H1 (cell line): Measurements from ENCODE around the gene TBX2. TPM values are rescaled to one million over a fixed set of nuclear protein-coding genes. Genes with fewer than 3 reads are reported as not detected.

Experiments used
- CTCF ChIA-PET: fragments of 300-600 bp; sonication (Branson Sonifier 250); formaldehyde crosslinking; loops from one replicate; lab custom pipeline; 2021; ENCODE audit not compliant: partially characterized antibody; lab: Charles Lee
- POLR2A ChIA-PET: fragments of 300-600 bp; sonication (Branson Sonifier 250); formaldehyde crosslinking; loops from one replicate; lab custom pipeline; 2021; ENCODE audit warnings: inconsistent platforms; ENCODE audit not compliant: partially characterized antibody; lab: Charles Lee
- DNase-seq, 2 experiments: peaks; one replicate each; pipeline versions ENCODE4 v3.0.0 to v3.0.0-alpha.2; 2010 to 2022; ENCODE audit warnings: low spot score in 2 of 2, low read depth in 1 of 2, mixed read lengths in 1 of 2
- FAIRE-seq: peaks from 2 replicates; lab custom pipeline; 2011; peaks lifted over from hg19 to GRCh38; lab: Jason Lieb, UNC
- H2AFZ ChIP-seq: 2 replicates; pipeline ENCODE4 v1.8.1; 2012; ENCODE audit warnings: low read length, inconsistent platforms
- H2AK5ac ChIP-seq: 2 replicates; pipeline ENCODE4 v1.6.1; 2013; ENCODE audit warnings: low read depth, low read length
- H2BK120ac ChIP-seq: replicated peaks from 2 replicates; pipeline ENCODE3; 2013; ENCODE audit warnings: low read depth, low read length, inconsistent platforms
- H2BK12ac ChIP-seq: 2 replicates; pipeline ENCODE4 v1.6.1; 2013; ENCODE audit warnings: low read depth, low read length
- H2BK15ac ChIP-seq: 2 replicates; pipeline ENCODE4 v1.6.1; 2013; ENCODE audit warnings: low read length
- H2BK20ac ChIP-seq: 2 replicates; pipeline ENCODE4 v1.6.1; 2013; ENCODE audit warnings: low read length
- H2BK5ac ChIP-seq: 2 replicates; pipeline ENCODE4 v1.6.1; 2013; ENCODE audit warnings: low read depth, low read length
- H3K14ac ChIP-seq: 2 replicates; pipeline ENCODE4 v1.6.1; 2013; ENCODE audit warnings: inconsistent platforms; ENCODE audit not compliant: insufficient read length
- H3K18ac ChIP-seq: 2 replicates; pipeline ENCODE4 v1.6.1; 2013; ENCODE audit warnings: low read length; ENCODE audit errors: extremely low read depth
- H3K23ac ChIP-seq: 2 replicates; pipeline ENCODE4 v1.6.1; 2013; ENCODE audit warnings: inconsistent platforms; ENCODE audit not compliant: insufficient read length
- H3K23me2 ChIP-seq: 2 replicates; pipeline ENCODE4 v1.6.1; 2013; ENCODE audit warnings: low read depth, low read length
- H3K27ac ChIP-seq: 2 replicates; pipeline ENCODE4 v1.6.1; 2011; ENCODE audit warnings: low read depth, low read length, inconsistent platforms
- H3K27me3 ChIP-seq, 4 experiments: replicated peaks in 1 of 4; 1 replicate in 1 of 4; 2 replicates in 3 of 4; pipeline versions ENCODE4 v1.6.1 to v1.8.1; 2011 to 2013; ENCODE audit warnings: low read length in 3 of 4, mild to moderate bottlenecking in 3 of 4, inconsistent platforms in 2 of 4, mixed read lengths in 2 of 4, moderate library complexity in 1 of 4; ENCODE audit not compliant: control insufficient read depth in 3 of 4, insufficient read depth in 3 of 4; ENCODE audit errors: extremely low read depth in 1 of 4
- H3K36me3 ChIP-seq, 4 experiments: 2 replicates each; pipeline versions ENCODE4 v1.6.1 to v1.8.1; 2011 to 2013; ENCODE audit warnings: mild to moderate bottlenecking in 4 of 4, low read length in 3 of 4, moderate library complexity in 2 of 4, control low read depth in 1 of 4, inconsistent platforms in 1 of 4; ENCODE audit not compliant: insufficient read depth in 4 of 4, control insufficient read depth in 2 of 4
- H3K4ac ChIP-seq: replicated peaks from 2 replicates; pipeline ENCODE3; 2013; ENCODE audit warnings: low read length, low read depth, mixed read lengths, inconsistent platforms; ENCODE audit not compliant: insufficient read length
- H3K4me1 ChIP-seq, 4 experiments: replicated peaks in 1 of 4; 1 replicate in 1 of 4; 2 replicates in 3 of 4; pipeline versions ENCODE4 v1.6.1 to v1.8.1; 2011 to 2013; ENCODE audit warnings: low read length in 3 of 4, inconsistent platforms in 2 of 4, mixed read lengths in 1 of 4; ENCODE audit not compliant: insufficient read depth in 4 of 4, control insufficient read depth in 3 of 4
- H3K4me2 ChIP-seq, 2 experiments: 2 replicates each; pipeline versions ENCODE4 v1.6.1 to v1.8.1; 2011 to 2013; ENCODE audit warnings: low read depth in 2 of 2, low read length in 2 of 2, control low read depth in 1 of 2, inconsistent platforms in 1 of 2, mild to moderate bottlenecking in 1 of 2; ENCODE audit not compliant: insufficient read depth in 1 of 2
- H3K4me3 ChIP-seq, 4 experiments: fragments of 200-600, 300-600 bp in 1 of 4; sonication (generic), shearing (Covaris generic), sonication (Bioruptor Twin) in 1 of 4; 2 replicates each; pipeline versions ENCODE4 v1.5.1 to v1.8.1; 2011 to 2016; ENCODE audit warnings: low read length in 4 of 4, low read depth in 3 of 4, control low read depth in 2 of 4, inconsistent platforms in 2 of 4, mild to moderate bottlenecking in 2 of 4, mixed read lengths in 1 of 4, moderate library complexity in 1 of 4; ENCODE audit not compliant: insufficient read depth in 2 of 4; ENCODE audit errors: extremely low read depth in 1 of 4
- H3K56ac ChIP-seq: replicated peaks from 2 replicates; pipeline ENCODE3; 2013; ENCODE audit warnings: low read depth, mild to moderate bottlenecking, mixed read lengths, low read length, inconsistent platforms; ENCODE audit not compliant: insufficient read length
- H3K79me1 ChIP-seq: 2 replicates; pipeline ENCODE4 v1.6.1; 2013; ENCODE audit warnings: low read depth, low read length, control low read depth
- H3K79me2 ChIP-seq, 2 experiments: 2 replicates each; pipeline versions ENCODE4 v1.6.1 to v1.8.1; 2012 to 2013; ENCODE audit warnings: low read length in 2 of 2, mild to moderate bottlenecking in 2 of 2, inconsistent platforms in 1 of 2; ENCODE audit not compliant: insufficient read depth in 2 of 2, control insufficient read depth in 1 of 2
- H3K9ac ChIP-seq, 4 experiments: replicated peaks in 1 of 4; 1 replicate in 1 of 4; 2 replicates in 3 of 4; pipeline versions ENCODE4 v1.6.1 to v1.8.1; 2011 to 2013; ENCODE audit warnings: low read depth in 3 of 4, low read length in 3 of 4, control low read depth in 2 of 4, mild to moderate bottlenecking in 2 of 4, moderate library complexity in 2 of 4, inconsistent platforms in 1 of 4; ENCODE audit errors: extremely low read depth in 1 of 4
- H3K9me3 ChIP-seq, 2 experiments: 2 replicates each; pipeline versions ENCODE4 v1.6.1 to v1.8.1; 2012 to 2013; ENCODE audit warnings: mild to moderate bottlenecking in 2 of 2, moderate library complexity in 2 of 2, control low read depth in 1 of 2, inconsistent platforms in 1 of 2, low read depth in 1 of 2, low read length in 1 of 2, mixed read lengths in 1 of 2; ENCODE audit not compliant: insufficient read depth in 2 of 2
- H4K20me1 ChIP-seq, 2 experiments: replicated peaks in 1 of 2; 2 replicates each; pipeline versions ENCODE3 to v1.8.1; 2011 to 2013; ENCODE audit warnings: inconsistent platforms in 2 of 2, low read length in 2 of 2, mild to moderate bottlenecking in 1 of 2; ENCODE audit not compliant: insufficient read depth in 2 of 2, control insufficient read depth in 1 of 2
- H4K5ac ChIP-seq: 2 replicates; pipeline ENCODE4 v1.6.1; 2013; ENCODE audit warnings: low read length, low read depth, mixed read lengths, inconsistent platforms; ENCODE audit not compliant: insufficient read length
- H4K8ac ChIP-seq: 2 replicates; pipeline ENCODE4 v1.8.0; 2013; ENCODE audit warnings: mild to moderate bottlenecking, moderate library complexity, low read length, inconsistent platforms; ENCODE audit not compliant: insufficient read depth; ENCODE audit errors: extremely low read depth
- H4K91ac ChIP-seq: replicated peaks from 2 replicates; pipeline ENCODE3; 2013; ENCODE audit warnings: low read length, mixed read lengths, inconsistent platforms; ENCODE audit not compliant: insufficient read length
- ATF3 ChIP-seq: IDR thresholded peaks from 2 replicates; pipeline ENCODE4 v1.6.1; 2011; ENCODE audit warnings: low read depth, mild to moderate bottlenecking, low read length; ENCODE audit not compliant: insufficient read depth
- CEBPB ChIP-seq: IDR thresholded peaks from 2 replicates; pipeline ENCODE4 v1.6.1; 2012; ENCODE audit warnings: low read depth, low read length
- CREB1 ChIP-seq: IDR thresholded peaks from 2 replicates; pipeline ENCODE4 v1.6.1; 2012; ENCODE audit warnings: inconsistent platforms
- CTBP2 ChIP-seq: IDR thresholded peaks from 2 replicates; pipeline ENCODE4 v1.7.0; 2011; ENCODE audit warnings: borderline replicate concordance, mild to moderate bottlenecking, moderate library complexity, mixed read lengths, low read length; ENCODE audit not compliant: insufficient read depth, insufficient read length
- KDM4A ChIP-seq: IDR thresholded peaks from one replicate; pipeline ENCODE4 v1.7.1; 2012; ENCODE audit warnings: low read depth, mild to moderate bottlenecking, moderate library complexity, low read length, inconsistent platforms; ENCODE audit not compliant: severe bottlenecking
- MAX ChIP-seq: IDR thresholded peaks from 2 replicates; pipeline ENCODE4 v1.6.1; 2012; ENCODE audit warnings: inconsistent platforms
- PHF8 ChIP-seq: fragments of 200-600 bp; sonication (generic); conservative IDR thresholded peaks from 2 replicates; pipeline ENCODE4 v1.7.1; 2012; ENCODE audit warnings: low read depth, mild to moderate bottlenecking, inconsistent platforms, low read length, moderate library complexity
- POLR2A ChIP-seq, 2 experiments: IDR thresholded peaks; 1 replicate in 1 of 2; 2 replicates in 1 of 2; pipeline ENCODE4 v1.6.1; 2011; ENCODE audit warnings: low read depth in 2 of 2, low read length in 2 of 2, mild to moderate bottlenecking in 2 of 2; ENCODE audit errors: control extremely low read depth in 1 of 2
- SIN3A ChIP-seq, 2 experiments: IDR thresholded peaks in 1 of 2; conservative IDR thresholded peaks in 1 of 2; 2 replicates each; pipeline ENCODE4 v1.6.1; 2011 to 2012; ENCODE audit warnings: low read length in 2 of 2, improper control_type of control experiment in 1 of 2, low read depth in 1 of 2, mild to moderate bottlenecking in 1 of 2
- SRF ChIP-seq: IDR thresholded peaks from 2 replicates; pipeline ENCODE4 v1.6.1; 2011; ENCODE audit warnings: mild to moderate bottlenecking, low read depth, low read length, moderate library complexity
- WGBS, 2 experiments: shearing (Covaris generic) in 1 of 2; methylation state at CpG; one replicate each; pipeline versions ENCODE4 v1.1.6 to v1.1.7; 2013 to 2015; ENCODE audit warnings: low lambda C conversion rate in 2 of 2, mixed read lengths in 2 of 2, inconsistent platforms in 1 of 2, low coverage in 1 of 2, missing lambda C conversion rate in 1 of 2; ENCODE audit not compliant: insufficient replicate concordance in 2 of 2, insufficient coverage in 1 of 2, insufficient read length in 1 of 2; ENCODE audit errors: extremely low coverage in 1 of 2, missing lambda C conversion rate in 1 of 2; 5-methylcytosine and 5-hydroxymethylcytosine counted together
- polyA plus RNA-seq, 7 experiments: library from polyadenylated mRNA; depleted of rRNA in 3 of 7; stranded (reverse) in 5 of 7; unstranded in 2 of 7; fragments of >200 nt in 5 of 7; fragments of 200-250 nt in 2 of 7; gene quantifications; 1 replicate in 5 of 7; 2 replicates in 1 of 7; 4 replicates in 1 of 7; pipeline versions ENCODE4 v1.2.1 to v1.2.3, GENCODE V29; 2011 to 2013; ENCODE audit warnings: missing spikeins in 2 of 7, mixed read lengths in 2 of 7
- total RNA-seq: library from RNA; stranded (reverse); fragmentation: NEBNext Ultra II Directional; extraction: Animal tissue kit (Norgen Biotek cat#: 25700); gene quantifications from 2 replicates; pipeline ENCODE4 v1.2.1, GENCODE V29; 2021

Gene TBX2
- total and polyA plus RNA-seq, 2 of the 8 experiments (the other 6 are each of a cell fraction or from before 2014, with no cell fraction given): not detected

- POLR2A ChIA-PET: interaction anchor here (0.8 to 1.1 kb wide), 2 partner anchors 12 to 38 kb away, joined by 3 to 6 read pairs; no protein-coding TSS in a partner anchor
- TF ChIP-seq CTBP2 (peak; percentile 91), CEBPB (no peak), PHF8 (no peak), SIN3A (conservative IDR thresholded peaks at IDR 0.05 in 1 of 2, IDR thresholded peaks at IDR 0.05 in 1 of 2; ENCODE audit: low read depth in 1 of 2, low read length in 2 of 2) (no peak), ATF3 (no peak), MAX (peak; percentile 17; the same call in 1 of the 2 replicates), POLR2A (IDR thresholded peaks at IDR 0.05; ENCODE audit: control extremely low read depth in 1 of 2, low read depth in 2 of 2, low read length in 2 of 2) (no peak), SRF (no peak), CREB1 (no peak), KDM4A (peak; percentile 64)
These were observed 52.1 kb downstream of the TBX2 start for GRCh38 chr17:61451538-61452300.

More at GRCh38 chr17:61451538-61452300, 52.1 kb downstream of the TBX2 start:
- H4K91ac ChIP-seq: no peak overlapping the region
- no peak overlapping the region for H3K18ac ChIP-seq
- CTCF ChIA-PET: interaction anchor here (1.0 to 11.6 kb wide), 9 partner anchors 10 to 57 kb away, joined by 3 to 136 read pairs (median 9); partner anchors contain the start of gene TBX2
- no peak overlapping the region for H4K5ac ChIP-seq
- H3K27ac ChIP-seq: no peak overlapping the region
- no peak overlapping the region for H2BK15ac ChIP-seq
- no peak overlapping the region for H2BK20ac ChIP-seq
- H3K9me3 ChIP-seq: peaks cover 0 to 4% of the 10 kb centered on the region in 2 experiments; a peak in 1 of 4 replicates
- FAIRE-seq (no peak), DNase-seq (peak in 1 of 2 experiments; percentile 83)
- H3K4me2 ChIP-seq: peak overlapping the region; percentile 59 to 79
- no peak overlapping the region for H4K8ac ChIP-seq
- no peaks in the 10 kb centered on the region for H3K79me2 ChIP-seq
- peaks cover 0 to 26% (median 10%) of the 10 kb centered on the region in 4 experiments; a peak in 5 of 7 replicates for H3K4me1 ChIP-seq
- no peak overlapping the region for H2BK12ac ChIP-seq
- H4K20me1 ChIP-seq: peaks cover 17 to 22% of the 10 kb centered on the region in 2 experiments
- H3K4me3 ChIP-seq: peak overlapping the region; percentile 16 to 59 (median 18); a peak in 6 of 8 replicates
- no peak overlapping the region for H3K14ac ChIP-seq
- H2AFZ ChIP-seq: no peak overlapping the region
- no peak overlapping the region for H3K56ac ChIP-seq
- no peak overlapping the region for H2BK5ac ChIP-seq
- no peak overlapping the region for H2AK5ac ChIP-seq
- H3K23me2 ChIP-seq: peaks cover 4% of the 10 kb centered on the region; the same call in 1 of the 2 replicates
- H3K36me3 ChIP-seq: peaks cover 0 to 15% (median 0%) of the 10 kb centered on the region in 4 experiments; a peak in 1 of 8 replicates
- 2% methylated on average over 47 of the region's 75 CpGs; no CpG with 5 or more reads in 1 of the 2 experiments for WGBS, 2 experiments
- H3K27me3 ChIP-seq: peaks cover 63 to 90% (median 71%) of the 10 kb centered on the region in 4 experiments
- no peaks in the 10 kb centered on the region for H3K79me1 ChIP-seq
- H3K9ac ChIP-seq: no peak overlapping the region
- H2BK120ac ChIP-seq: no peak overlapping the region
- H3K23ac ChIP-seq: no peak overlapping the region
- no peak overlapping the region for H3K4ac ChIP-seq
